ENCODE data around the gene AGPAT4.

GRCh38 chr6:161266513-161267230 is 7.2 kb downstream of the AGPAT4 start:
- no peak for TF ChIP-seq CTCF (conservative IDR thresholded peaks at IDR 0.05)
- no peak for TF ChIP-seq EZH2 (IDR thresholded peaks at IDR 0.05; ENCODE audit: low read depth)
